ENCODE results near the gene TMPRSS2. TPM values are rescaled to one million over a fixed set of nuclear protein-coding genes. Genes with fewer than 3 reads are reported as not detected.

Gene TMPRSS2
- total RNA-seq, 1 experiment from 2014 or later, result 1.1 TPM

DNA sequence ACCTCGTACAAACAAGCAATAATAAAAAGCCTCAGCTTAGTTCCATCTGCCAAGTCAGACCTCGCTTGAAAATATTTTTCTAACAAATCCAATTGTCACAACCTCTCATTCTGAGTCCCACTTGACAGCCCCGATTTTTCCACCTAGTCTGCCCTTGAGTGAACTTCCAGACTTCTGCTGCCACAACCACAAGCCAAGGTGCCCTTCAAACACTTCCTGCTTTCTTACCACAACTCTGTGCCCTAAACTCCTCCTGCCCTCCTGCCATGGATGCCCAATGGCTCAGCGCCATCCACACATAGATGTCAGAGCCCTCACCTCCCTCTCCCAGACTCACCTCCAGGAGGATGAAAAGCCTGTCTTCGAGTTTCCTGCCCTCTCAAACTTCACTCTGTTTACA, 3.9 kb downstream of the TMPRSS2 start:
- Histone ChIP-seq H3K27ac (ENCODE audit: low read depth, low read length) (no peak overlapping the region), H3K4me3 (replicated peaks in 1 of 2; ENCODE audit: low read depth in 1 of 2, low read length in 2 of 2) (no peak overlapping the region), H3K4me1 (ENCODE audit: control insufficient read depth in 1 of 2, insufficient read depth in 2 of 2, low read length in 2 of 2) (no peaks in the 10 kb centered on the region), H3K9me2 (ENCODE audit: insufficient read depth) (no peaks in the 10 kb centered on the region), H2AFZ (ENCODE audit: low read depth, low read length, poor library complexity, severe bottlenecking) (no peak overlapping the region), H3K4me2 (ENCODE audit: low read length) (no peak overlapping the region), H3K79me2 (ENCODE audit: insufficient read depth, low read length) (no peaks in the 10 kb centered on the region), H4K20me1 (ENCODE audit: insufficient read depth) (no peaks in the 10 kb centered on the region), H3K9ac (ENCODE audit: low read length) (no peak overlapping the region), H3K27me3 (ENCODE audit: insufficient read depth, low read length) (peaks cover 10% of the 10 kb centered on the region), H3K36me3 (ENCODE audit: control insufficient read depth in 1 of 2, insufficient read depth in 2 of 2, low read length in 2 of 2) (no peaks in the 10 kb centered on the region), H3K9me3 (ENCODE audit: control insufficient read depth in 1 of 2, insufficient read depth in 1 of 2, low read depth in 1 of 2, low read length in 2 of 2) (no peaks in the 10 kb centered on the region)
- TF ChIP-seq CBX3 (IDR thresholded peaks at IDR 0.05; ENCODE audit: low read depth) (no peak), POLR2AphosphoS5 (IDR thresholded peaks at IDR 0.05; ENCODE audit: low read depth, low read length) (no peak), SIN3A (IDR thresholded peaks at IDR 0.05; ENCODE audit: low read depth) (no peak), FOSL1 (IDR thresholded peaks at IDR 0.05; ENCODE audit: low read depth) (no peak), EGR1 (IDR thresholded peaks at IDR 0.05; ENCODE audit: low read depth) (no peak), YY1 (IDR thresholded peaks at IDR 0.05; ENCODE audit: extremely low read depth, insufficient replicate concordance, low read depth, low read length) (no peak), EZH2 (IDR thresholded peaks at IDR 0.05) (no peak), TCF7L2 (IDR thresholded peaks at IDR 0.05; ENCODE audit: borderline replicate concordance, extremely low read depth, insufficient read depth, insufficient read length) (no peak), EZH2phosphoT487 (IDR thresholded peaks at IDR 0.05; ENCODE audit: borderline replicate concordance) (no peak), SP1 (IDR thresholded peaks at IDR 0.05; ENCODE audit: low read depth) (no peak), RAD21 (IDR thresholded peaks at IDR 0.05; ENCODE audit: low read depth) (no peak), ELF1 (IDR thresholded peaks at IDR 0.05; ENCODE audit: borderline replicate concordance, low read depth) (no peak), SRF (IDR thresholded peaks at IDR 0.05; ENCODE audit: low read depth) (no peak)
- TF ChIP-seq, protein P1, sequence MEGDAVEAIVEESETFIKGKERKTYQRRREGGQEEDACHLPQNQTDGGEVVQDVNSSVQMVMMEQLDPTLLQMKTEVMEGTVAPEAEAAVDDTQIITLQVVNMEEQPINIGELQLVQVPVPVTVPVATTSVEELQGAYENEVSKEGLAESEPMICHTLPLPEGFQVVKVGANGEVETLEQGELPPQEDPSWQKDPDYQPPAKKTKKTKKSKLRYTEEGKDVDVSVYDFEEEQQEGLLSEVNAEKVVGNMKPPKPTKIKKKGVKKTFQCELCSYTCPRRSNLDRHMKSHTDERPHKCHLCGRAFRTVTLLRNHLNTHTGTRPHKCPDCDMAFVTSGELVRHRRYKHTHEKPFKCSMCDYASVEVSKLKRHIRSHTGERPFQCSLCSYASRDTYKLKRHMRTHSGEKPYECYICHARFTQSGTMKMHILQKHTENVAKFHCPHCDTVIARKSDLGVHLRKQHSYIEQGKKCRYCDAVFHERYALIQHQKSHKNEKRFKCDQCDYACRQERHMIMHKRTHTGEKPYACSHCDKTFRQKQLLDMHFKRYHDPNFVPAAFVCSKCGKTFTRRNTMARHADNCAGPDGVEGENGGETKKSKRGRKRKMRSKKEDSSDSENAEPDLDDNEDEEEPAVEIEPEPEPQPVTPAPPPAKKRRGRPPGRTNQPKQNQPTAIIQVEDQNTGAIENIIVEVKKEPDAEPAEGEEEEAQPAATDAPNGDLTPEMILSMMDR (IDR thresholded peaks at IDR 0.05 in 2 of 3, conservative IDR thresholded peaks at IDR 0.05 in 1 of 3; ENCODE audit: borderline replicate concordance in 1 of 3, insufficient read depth in 1 of 3, low read depth in 2 of 3, low read length in 2 of 3), result no peak
- TF ChIP-seq, protein P2, sequence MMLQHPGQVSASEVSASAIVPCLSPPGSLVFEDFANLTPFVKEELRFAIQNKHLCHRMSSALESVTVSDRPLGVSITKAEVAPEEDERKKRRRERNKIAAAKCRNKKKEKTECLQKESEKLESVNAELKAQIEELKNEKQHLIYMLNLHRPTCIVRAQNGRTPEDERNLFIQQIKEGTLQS (IDR thresholded peaks at IDR 0.05), result no peak
- TF ChIP-seq, protein P3, sequence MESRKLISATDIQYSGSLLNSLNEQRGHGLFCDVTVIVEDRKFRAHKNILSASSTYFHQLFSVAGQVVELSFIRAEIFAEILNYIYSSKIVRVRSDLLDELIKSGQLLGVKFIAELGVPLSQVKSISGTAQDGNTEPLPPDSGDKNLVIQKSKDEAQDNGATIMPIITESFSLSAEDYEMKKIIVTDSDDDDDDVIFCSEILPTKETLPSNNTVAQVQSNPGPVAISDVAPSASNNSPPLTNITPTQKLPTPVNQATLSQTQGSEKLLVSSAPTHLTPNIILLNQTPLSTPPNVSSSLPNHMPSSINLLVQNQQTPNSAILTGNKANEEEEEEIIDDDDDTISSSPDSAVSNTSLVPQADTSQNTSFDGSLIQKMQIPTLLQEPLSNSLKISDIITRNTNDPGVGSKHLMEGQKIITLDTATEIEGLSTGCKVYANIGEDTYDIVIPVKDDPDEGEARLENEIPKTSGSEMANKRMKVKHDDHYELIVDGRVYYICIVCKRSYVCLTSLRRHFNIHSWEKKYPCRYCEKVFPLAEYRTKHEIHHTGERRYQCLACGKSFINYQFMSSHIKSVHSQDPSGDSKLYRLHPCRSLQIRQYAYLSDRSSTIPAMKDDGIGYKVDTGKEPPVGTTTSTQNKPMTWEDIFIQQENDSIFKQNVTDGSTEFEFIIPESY (IDR thresholded peaks at IDR 0.05; ENCODE audit: extremely low read depth, insufficient replicate concordance, low read length), result no peak
- TF ChIP-seq, protein P4, sequence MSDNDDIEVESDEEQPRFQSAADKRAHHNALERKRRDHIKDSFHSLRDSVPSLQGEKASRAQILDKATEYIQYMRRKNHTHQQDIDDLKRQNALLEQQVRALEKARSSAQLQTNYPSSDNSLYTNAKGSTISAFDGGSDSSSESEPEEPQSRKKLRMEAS (IDR thresholded peaks at IDR 0.05), result no peak
- DNase-seq (ENCODE audit: low read depth, low spot score) (no peak), ATAC-seq (no peak)
- ChIA-PET POLR2A (no interaction called here), RAD21 (ENCODE audit: low non-redundant PET in 1 of 2, low total read pairs in 2 of 2, uncharacterized antibody in 2 of 2, unreplicated experiment in 2 of 2) (no interaction called here), CTCF (no interaction called here)
- intact Hi-C loops (cut with micrococcal nuclease), result no loop called here
- BruUV-seq (replicated peaks), result no TSS peak

Measured in HCT116 (cell line).